SIG-M5 treated with dmso at 0.1 percent for 504 hours (cell line): ENCODE results near the gene YWHAE.
"Not testable (repeated sequence)": the region's sequence is repeated elsewhere in the genome, so short reads cannot be mapped to it uniquely, and the experiment has no call there.

Source experiments
- DNase-seq: peaks from one replicate; lab custom pipeline; 2025; ENCODE audit not compliant: unreplicated experiment; lab: John Stamatoyannopoulos, UW

YWHAE gene

GRCh38 chr17:1413281-1413791 is 13.3 kb upstream of the YWHAE start:
- no peak for DNase-seq

GRCh38 chr17:1412185-1413110 is 12.4 kb upstream of the YWHAE start:
- DNase-seq, result no peak

GRCh38 chr17:1402262-1402586 is 2.2 kb upstream of the YWHAE start:
- no peak for DNase-seq

- DNase-seq, result peak; percentile 11
Measured at GRCh38 chr17:1398931-1399678, 917 bp downstream of the YWHAE start.

GRCh38 chr17:1398028-1398427 is 2.0 kb downstream of the YWHAE start:
- peak; percentile 5 for DNase-seq

GRCh38 chr17:1395876-1396665 is 4.0 kb downstream of the YWHAE start:
- DNase-seq, result not testable (repeated sequence)

GRCh38 chr17:1391577-1391976 is 8.4 kb downstream of the YWHAE start:
- no peak for DNase-seq

GRCh38 chr17:1390432-1391367 is 9.3 kb downstream of the YWHAE start:
- DNase-seq, result peak; percentile 68

GRCh38 chr17:1387490-1388227 is 12.4 kb downstream of the YWHAE start:
- not testable (repeated sequence) for DNase-seq

- DNase-seq, result not testable (repeated sequence)
Measured at GRCh38 chr17:1386675-1387190, 13.3 kb downstream of the YWHAE start.

GRCh38 chr17:1386265-1386664 is 13.8 kb downstream of the YWHAE start:
- no peak for DNase-seq

GRCh38 chr17:1385861-1386260 is 14.2 kb downstream of the YWHAE start:
- no peak for DNase-seq

GRCh38 chr17:1384905-1385435 is 15.1 kb downstream of the YWHAE start:
- no peak for DNase-seq

- DNase-seq, result no peak
Measured at GRCh38 chr17:1379930-1380313, 20.1 kb downstream of the YWHAE start.

- DNase-seq, result no peak
Measured at GRCh38 chr17:1379208-1379929, 20.7 kb downstream of the YWHAE start.

- DNase-seq, result not testable (repeated sequence)
Measured at GRCh38 chr17:1378476-1378860, 21.6 kb downstream of the YWHAE start.

GRCh38 chr17:1377334-1377733 is 22.7 kb downstream of the YWHAE start:
- DNase-seq, result no peak

- DNase-seq, result no peak
Measured at GRCh38 chr17:1376061-1376460, 24.0 kb downstream of the YWHAE start.
